ENCODE measurements around the gene MIEN1. TPM values are rescaled to one million over a fixed set of nuclear protein-coding genes. Genes with fewer than 3 reads are reported as not detected.

Gene MIEN1
- total RNA-seq, 6 donors from 2014 or later = 26.2 to 54.1 (median 43.2) TPM

GRCh38 chr17:39717660-39718059 lies 12.7 kb downstream of the MIEN1 start:
- Histone ChIP-seq H3K27me3 (no peaks in the 10 kb centered on the region), H3K4me1 (peaks cover 0 to 5% (median 2%) of the 10 kb centered on the region in 4 donors), H3K27ac (no peak overlapping the region), H3K36me3 (peaks cover 0 to 85% (median 32%) of the 10 kb centered on the region in 4 donors), H3K4me3 (no peak overlapping the region), H3K9me3 (no peaks in the 10 kb centered on the region)
- WGBS, 2 donors = 83 to 88% methylated on average over 6 of the region's 6 CpGs
- DNase-seq = no peak
- no peak for TF ChIP-seq POLR2AphosphoS5 (IDR thresholded peaks at IDR 0.05)
- no peak for TF ChIP-seq EP300 (IDR thresholded peaks at IDR 0.05)
- TF ChIP-seq, protein P1, sequence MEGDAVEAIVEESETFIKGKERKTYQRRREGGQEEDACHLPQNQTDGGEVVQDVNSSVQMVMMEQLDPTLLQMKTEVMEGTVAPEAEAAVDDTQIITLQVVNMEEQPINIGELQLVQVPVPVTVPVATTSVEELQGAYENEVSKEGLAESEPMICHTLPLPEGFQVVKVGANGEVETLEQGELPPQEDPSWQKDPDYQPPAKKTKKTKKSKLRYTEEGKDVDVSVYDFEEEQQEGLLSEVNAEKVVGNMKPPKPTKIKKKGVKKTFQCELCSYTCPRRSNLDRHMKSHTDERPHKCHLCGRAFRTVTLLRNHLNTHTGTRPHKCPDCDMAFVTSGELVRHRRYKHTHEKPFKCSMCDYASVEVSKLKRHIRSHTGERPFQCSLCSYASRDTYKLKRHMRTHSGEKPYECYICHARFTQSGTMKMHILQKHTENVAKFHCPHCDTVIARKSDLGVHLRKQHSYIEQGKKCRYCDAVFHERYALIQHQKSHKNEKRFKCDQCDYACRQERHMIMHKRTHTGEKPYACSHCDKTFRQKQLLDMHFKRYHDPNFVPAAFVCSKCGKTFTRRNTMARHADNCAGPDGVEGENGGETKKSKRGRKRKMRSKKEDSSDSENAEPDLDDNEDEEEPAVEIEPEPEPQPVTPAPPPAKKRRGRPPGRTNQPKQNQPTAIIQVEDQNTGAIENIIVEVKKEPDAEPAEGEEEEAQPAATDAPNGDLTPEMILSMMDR (IDR thresholded peaks at IDR 0.05) = no peak
- no peak for TF ChIP-seq POLR2A (IDR thresholded peaks at IDR 0.05)
- ATAC-seq (ENCODE audit: low FRiP score in 2 of 2) = no peak

DNA sequence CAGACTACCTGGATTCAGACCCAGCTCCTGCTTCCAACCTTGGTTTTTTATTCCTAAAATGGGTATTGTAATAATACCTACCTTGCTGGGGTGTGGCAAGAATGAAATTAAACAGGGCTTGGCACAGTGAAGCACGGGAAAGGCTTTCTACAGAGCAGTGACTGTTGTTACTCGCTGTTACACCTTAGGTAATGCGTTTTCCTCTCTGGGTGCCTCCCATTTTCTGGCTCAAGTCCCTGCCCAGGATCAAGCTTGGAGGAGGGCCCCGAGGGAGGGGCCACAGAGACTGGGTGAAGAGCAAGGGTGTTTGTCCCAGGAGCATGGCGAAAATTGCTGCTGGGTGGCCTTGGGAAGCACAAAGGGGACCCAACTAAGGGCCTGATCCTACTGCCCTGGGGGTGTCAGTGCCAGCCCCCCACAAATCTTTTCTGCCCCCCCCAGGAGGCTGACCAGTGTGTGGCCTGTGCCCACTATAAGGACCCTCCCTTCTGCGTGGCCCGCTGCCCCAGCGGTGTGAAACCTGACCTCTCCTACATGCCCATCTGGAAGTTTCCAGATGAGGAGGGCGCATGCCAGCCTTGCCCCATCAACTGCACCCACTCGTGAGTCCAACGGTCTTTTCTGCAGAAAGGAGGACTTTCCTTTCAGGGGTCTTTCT lies 13.3 kb downstream of the MIEN1 start:
- Histone ChIP-seq H3K36me3 (peaks cover 0 to 87% (median 36%) of the 10 kb centered on the region in 4 donors), H3K27me3 (no peaks in the 10 kb centered on the region), H3K4me1 (peaks cover 0 to 5% (median 2%) of the 10 kb centered on the region in 4 donors), H3K4me3 (no peak overlapping the region), H3K9me3 (no peaks in the 10 kb centered on the region), H3K27ac (peak overlapping the region; percentile 23 to 70 (median 63))
- peak in 1 of 2 donors; percentile 60 for DNase-seq
- 80 to 82% methylated on average over 7 to 11 of the region's 11 CpGs for WGBS, 2 donors
- TF ChIP-seq EP300 (IDR thresholded peaks at IDR 0.05) (no peak), POLR2A (IDR thresholded peaks at IDR 0.05) (no peak), POLR2AphosphoS5 (IDR thresholded peaks at IDR 0.05) (no peak)
- TF ChIP-seq, protein P1 (IDR thresholded peaks at IDR 0.05) = no peak
- ATAC-seq (ENCODE audit: low FRiP score in 2 of 2) = peak in 1 of 2 donors; percentile 65

- peak overlapping the region; percentile 23 to 70 (median 63) for H3K27ac ChIP-seq
- DNase-seq = no peak
Measured at GRCh38 chr17:39716073-39716818, 14.1 kb downstream of the MIEN1 start.

GRCh38 chr17:39715375-39716072 lies 14.8 kb downstream of the MIEN1 start:
- WGBS, 2 donors = 93 to 97% methylated on average over 16 to 18 of the region's 18 CpGs
- Histone ChIP-seq H3K4me1 (peaks cover 0 to 5% (median 2%) of the 10 kb centered on the region in 4 donors), H3K27ac (peak overlapping the region in 3 of 4 donors; percentile 23 to 70 (median 56)), H3K27me3 (no peaks in the 10 kb centered on the region), H3K36me3 (peaks cover 3 to 90% (median 47%) of the 10 kb centered on the region in 4 donors), H3K4me3 (no peak overlapping the region), H3K9me3 (no peaks in the 10 kb centered on the region)
- DNase-seq = no peak
- TF ChIP-seq EP300 (IDR thresholded peaks at IDR 0.05) (no peak), POLR2AphosphoS5 (IDR thresholded peaks at IDR 0.05) (no peak), POLR2A (IDR thresholded peaks at IDR 0.05) (no peak)
- TF ChIP-seq, protein P1 (IDR thresholded peaks at IDR 0.05) = no peak
- ATAC-seq (ENCODE audit: low FRiP score in 2 of 2) = no peak

More at GRCh38 chr17:39716073-39716818, 14.1 kb downstream of the MIEN1 start:
- WGBS, 2 donors = 92 to 93% methylated on average over 8 to 12 of the region's 15 CpGs
- no peaks in the 10 kb centered on the region for H3K27me3 ChIP-seq
- H3K9me3 ChIP-seq = no peaks in the 10 kb centered on the region
- ATAC-seq (ENCODE audit: low FRiP score in 2 of 2) = no peak
- no peak for TF ChIP-seq EP300 (IDR thresholded peaks at IDR 0.05)
- TF ChIP-seq, protein P1 (IDR thresholded peaks at IDR 0.05) = no peak
- no peak for TF ChIP-seq POLR2A (IDR thresholded peaks at IDR 0.05)
- TF ChIP-seq POLR2AphosphoS5 (IDR thresholded peaks at IDR 0.05) = no peak
- peaks cover 0 to 5% (median 2%) of the 10 kb centered on the region in 4 donors for H3K4me1 ChIP-seq
- H3K4me3 ChIP-seq = no peak overlapping the region
- peaks cover 3 to 87% (median 43%) of the 10 kb centered on the region in 4 donors for H3K36me3 ChIP-seq

Data from upper lobe of left lung (tissue), 6 donors.